Neural crest cell (in vitro differentiated cells): ENCODE measurements around the gene DAAM1. TPM values are rescaled to one million over a fixed set of nuclear protein-coding genes. Genes with fewer than 3 reads are reported as not detected.

ENCODE experiments used
- DNase-seq: peaks from one replicate; pipeline ENCODE4 v3.0.0; 2021; ENCODE audit warnings: low read depth, mixed read lengths, low spot score
- H3K27ac Mint-ChIP-seq: one replicate; pipeline ENCODE4 v1.8.0; 2021; ENCODE audit warnings: mild to moderate bottlenecking, mixed read lengths; ENCODE audit not compliant: unreplicated experiment
- H3K27me3 Mint-ChIP-seq: 2 replicates; pipeline ENCODE4 v1.8.0; 2021; ENCODE audit warnings: low read depth, mild to moderate bottlenecking, mixed read lengths
- H3K36me3 Mint-ChIP-seq: 2 replicates; pipeline ENCODE4 v1.8.0; 2021; ENCODE audit warnings: low read depth, mild to moderate bottlenecking, mixed read lengths
- H3K4me1 Mint-ChIP-seq: 2 replicates; pipeline ENCODE4 v1.8.0; 2021; ENCODE audit warnings: mixed read lengths
- H3K4me3 Mint-ChIP-seq: one replicate; pipeline ENCODE4 v1.8.0; 2021; ENCODE audit warnings: mild to moderate bottlenecking, mixed read lengths
- H3K9me3 Mint-ChIP-seq: 2 replicates; pipeline ENCODE4 v1.8.0; 2021; ENCODE audit warnings: mixed read lengths
- CTCF ChIP-seq: fragments of 200-600 bp; sonication (generic); conservative IDR thresholded peaks from 2 replicates; pipeline ENCODE4 v1.5.0; 2021; ENCODE audit warnings: antibody characterized with exemption, mild to moderate bottlenecking
- total RNA-seq: library from RNA; stranded (reverse); gene quantifications from 2 replicates; pipeline ENCODE4 v1.2.1, GENCODE V29; 2021

DAAM1 gene
- total RNA-seq, 1 donor from 2014 or later = 47.2 TPM

GRCh38 chr14:59333235-59333634, 144.8 kb downstream of the DAAM1 start:
- DNase-seq = no peak
- Mint-ChIP-seq H3K9me3 (no peaks in the 10 kb centered on the region), H3K4me3 (no peak overlapping the region), H3K27ac (no peak overlapping the region), H3K27me3 (no peaks in the 10 kb centered on the region), H3K4me1 (peaks cover 37% of the 10 kb centered on the region), H3K36me3 (peaks cover 12% of the 10 kb centered on the region)
- TF ChIP-seq CTCF = no peak

GRCh38 chr14:59333668-59334067, 145.2 kb downstream of the DAAM1 start:
- TF ChIP-seq CTCF = no peak
- Mint-ChIP-seq H3K36me3 (peaks cover 12% of the 10 kb centered on the region), H3K4me3 (no peak overlapping the region), H3K27me3 (no peaks in the 10 kb centered on the region), H3K4me1 (peaks cover 39% of the 10 kb centered on the region), H3K9me3 (no peaks in the 10 kb centered on the region), H3K27ac (no peak overlapping the region)
- DNase-seq = no peak

- H3K9me3 Mint-ChIP-seq = no peaks in the 10 kb centered on the region
- TF ChIP-seq CTCF = no peak
- H3K27ac Mint-ChIP-seq = no peak overlapping the region
- no peaks in the 10 kb centered on the region for H3K27me3 Mint-ChIP-seq
- peaks cover 12% of the 10 kb centered on the region for H3K36me3 Mint-ChIP-seq
- H3K4me3 Mint-ChIP-seq = no peak overlapping the region
- peaks cover 40% of the 10 kb centered on the region for H3K4me1 Mint-ChIP-seq
- no peak for DNase-seq
These were observed 145.8 kb downstream of the DAAM1 start for GRCh38 chr14:59334253-59334652.

- H3K9me3 Mint-ChIP-seq = no peaks in the 10 kb centered on the region
- peaks cover 59% of the 10 kb centered on the region for H3K4me1 Mint-ChIP-seq
These were observed 147.6 kb downstream of the DAAM1 start for GRCh38 chr14:59336098-59336497.

GRCh38 chr14:59336706-59337105, 148.2 kb downstream of the DAAM1 start:
- no peak for TF ChIP-seq CTCF
- DNase-seq = no peak
- H3K9me3 Mint-ChIP-seq = no peaks in the 10 kb centered on the region
- peak overlapping the region; percentile 35 for H3K27ac Mint-ChIP-seq
- peaks cover 62% of the 10 kb centered on the region for H3K4me1 Mint-ChIP-seq
- peaks cover 12% of the 10 kb centered on the region for H3K36me3 Mint-ChIP-seq
- H3K27me3 Mint-ChIP-seq = no peaks in the 10 kb centered on the region
- no peak overlapping the region for H3K4me3 Mint-ChIP-seq

More at GRCh38 chr14:59336098-59336497, 147.6 kb downstream of the DAAM1 start:
- Mint-ChIP-seq H3K27ac (no peak overlapping the region), H3K36me3 (peaks cover 12% of the 10 kb centered on the region), H3K27me3 (no peaks in the 10 kb centered on the region), H3K4me3 (no peak overlapping the region)
- no peak for DNase-seq
- TF ChIP-seq CTCF = no peak

GRCh38 chr14:59337141-59337611, 148.7 kb downstream of the DAAM1 start:
- Mint-ChIP-seq H3K36me3 (peaks cover 8% of the 10 kb centered on the region), H3K4me3 (no peak overlapping the region), H3K27ac (no peak overlapping the region), H3K4me1 (peaks cover 66% of the 10 kb centered on the region), H3K9me3 (no peaks in the 10 kb centered on the region), H3K27me3 (no peaks in the 10 kb centered on the region)
- TF ChIP-seq CTCF = no peak
- no peak for DNase-seq
